ENCODE data around the gene SFTA2. TPM values are rescaled to one million over a fixed set of nuclear protein-coding genes. Genes with fewer than 3 reads are reported as not detected.

SFTA2 gene
- total and polyA plus RNA-seq, 10 of the 15 experiments (the other 5 are each of a cell fraction or from before 2014, with no cell fraction given) = 0.15 to 0.92 (median 0.33) TPM; not detected in 4

- TF ChIP-seq ETV6 (conservative IDR thresholded peaks at IDR 0.05 in 1 of 2, IDR thresholded peaks at IDR 0.05 in 1 of 2; ENCODE audit: borderline replicate concordance in 1 of 2, low read depth in 1 of 2) = no peak
- TF ChIP-seq RUNX3 (IDR thresholded peaks at IDR 0.05; ENCODE audit: low read length) = 0 out of 2 replicates have a peak, but pooled peaks have one; percentile 18
- TF ChIP-seq BHLHE40 (IDR thresholded peaks at IDR 0.05; ENCODE audit: borderline replicate concordance in 1 of 2, low read depth in 2 of 2, low read length in 1 of 2) = peak in 1 of 2 experiments; percentile 55; a peak in 2 of 4 replicates
- no peak for TF ChIP-seq ESRRA (IDR thresholded peaks at IDR 0.05; ENCODE audit: low read length)
- peak; percentile 14 for TF ChIP-seq BCL3 (IDR thresholded peaks at IDR 0.05; ENCODE audit: borderline replicate concordance, insufficient read depth, low read depth, low read length, poor library complexity, severe bottlenecking)
- TF ChIP-seq IRF4 (IDR thresholded peaks at IDR 0.05; ENCODE audit: low read depth, low read length) = no peak
- TF ChIP-seq SRF (IDR thresholded peaks at IDR 0.05; ENCODE audit: low read depth in 2 of 2, low read length in 2 of 2) = no peak
- no peak for TF ChIP-seq FOS (IDR thresholded peaks at IDR 0.05; ENCODE audit: borderline replicate concordance, extremely low read depth, insufficient read length)
- peak; percentile 53; the same call in 1 of the 2 replicates for TF ChIP-seq POLR2AphosphoS2 (IDR thresholded peaks at IDR 0.05; ENCODE audit: low read depth, low read length)
- TF ChIP-seq TCF7 (IDR thresholded peaks at IDR 0.05; ENCODE audit: borderline replicate concordance) = no peak
- no peak for TF ChIP-seq E2F8 (IDR thresholded peaks at IDR 0.05; ENCODE audit: low read depth, partially characterized antibody)
- no peak for TF ChIP-seq CREM (IDR thresholded peaks at IDR 0.05; ENCODE audit: low read depth)
- TF ChIP-seq MXI1 (IDR thresholded peaks at IDR 0.05; ENCODE audit: low read depth, low read length) = peak; percentile 70; the same call in 1 of the 2 replicates
- TF ChIP-seq FOXK2 (IDR thresholded peaks at IDR 0.05) = no peak
- TF ChIP-seq STAT3 (IDR thresholded peaks at IDR 0.05; ENCODE audit: low read depth, low read length) = no peak
- TF ChIP-seq TARDBP (IDR thresholded peaks at IDR 0.05; ENCODE audit: borderline replicate concordance) = no peak
- TF ChIP-seq ZBTB40 (IDR thresholded peaks at IDR 0.05; ENCODE audit: borderline replicate concordance) = peak; percentile 78
- peak; percentile 89 for TF ChIP-seq NRF1 (conservative IDR thresholded peaks at IDR 0.05; ENCODE audit: low read depth, low read length)
- no peak for TF ChIP-seq CHD2 (IDR thresholded peaks at IDR 0.05; ENCODE audit: borderline replicate concordance, low read depth, low read length)
- no peak for TF ChIP-seq RBBP5 (conservative IDR thresholded peaks at IDR 0.05)
Measured at GRCh38 chr6:30914076-30914853, 17.7 kb downstream of the SFTA2 start, which contains the start of gene VARS2 (continued).
